DOHH2 (cell line): ENCODE results near the gene GPR143.

Source experiments
- EZH2phosphoT487 ChIP-seq: fragments of 200-600 bp; sonication (generic); IDR thresholded peaks from 2 replicates; pipeline ENCODE4 v1.6.1; 2017; ENCODE audit warnings: borderline replicate concordance, mild to moderate bottlenecking, antibody characterized with exemption, low read length, moderate library complexity, mixed read lengths
- TF ChIP-seq, protein P1 (sequence below): fragments of 200-600 bp; sonication (generic); IDR thresholded peaks from one replicate; pipeline ENCODE4 v1.5.1; 2014; ENCODE audit warnings: antibody characterized with exemption, mild to moderate bottlenecking, low read depth, low read length; ENCODE audit not compliant: poor library complexity, severe bottlenecking

- TF ChIP-seq, protein P1, sequence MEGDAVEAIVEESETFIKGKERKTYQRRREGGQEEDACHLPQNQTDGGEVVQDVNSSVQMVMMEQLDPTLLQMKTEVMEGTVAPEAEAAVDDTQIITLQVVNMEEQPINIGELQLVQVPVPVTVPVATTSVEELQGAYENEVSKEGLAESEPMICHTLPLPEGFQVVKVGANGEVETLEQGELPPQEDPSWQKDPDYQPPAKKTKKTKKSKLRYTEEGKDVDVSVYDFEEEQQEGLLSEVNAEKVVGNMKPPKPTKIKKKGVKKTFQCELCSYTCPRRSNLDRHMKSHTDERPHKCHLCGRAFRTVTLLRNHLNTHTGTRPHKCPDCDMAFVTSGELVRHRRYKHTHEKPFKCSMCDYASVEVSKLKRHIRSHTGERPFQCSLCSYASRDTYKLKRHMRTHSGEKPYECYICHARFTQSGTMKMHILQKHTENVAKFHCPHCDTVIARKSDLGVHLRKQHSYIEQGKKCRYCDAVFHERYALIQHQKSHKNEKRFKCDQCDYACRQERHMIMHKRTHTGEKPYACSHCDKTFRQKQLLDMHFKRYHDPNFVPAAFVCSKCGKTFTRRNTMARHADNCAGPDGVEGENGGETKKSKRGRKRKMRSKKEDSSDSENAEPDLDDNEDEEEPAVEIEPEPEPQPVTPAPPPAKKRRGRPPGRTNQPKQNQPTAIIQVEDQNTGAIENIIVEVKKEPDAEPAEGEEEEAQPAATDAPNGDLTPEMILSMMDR, result no peak
- no peak for TF ChIP-seq EZH2phosphoT487
Observed at GRCh38 chrX:9701790-9702189, 63.9 kb downstream of the GPR143 start.
